ENCODE data around the gene EEF1A2.

The EEF1A2 gene

GRCh38 chr20:63452821-63453523 lies 45.9 kb downstream of the EEF1A2 start:
- Histone ChIP-seq H3K4me3 (ENCODE audit: low read length) (no peak overlapping the region), H3K4me1 (ENCODE audit: control insufficient read depth, low read length) (no peaks in the 10 kb centered on the region), H4K20me1 (ENCODE audit: control insufficient read depth, insufficient read depth, low read depth, low read length) (no peaks in the 10 kb centered on the region), H3K36me3 (ENCODE audit: control insufficient read depth, low read length) (no peaks in the 10 kb centered on the region), H3K9me2 (replicated peaks; ENCODE audit: control insufficient read depth, low read length) (no peaks in the 10 kb centered on the region), H3F3A (ENCODE audit: control insufficient read depth, insufficient read depth) (no peaks in the 10 kb centered on the region), H3K79me2 (ENCODE audit: control insufficient read depth, low read length) (no peaks in the 10 kb centered on the region), H3K9me3 (ENCODE audit: control insufficient read depth, insufficient read depth, low read length) (no peaks in the 10 kb centered on the region), H3K27ac (ENCODE audit: low read depth, low read length) (no peak overlapping the region), H3K4me2 (ENCODE audit: low read length) (no peak overlapping the region), H3K27me3 (ENCODE audit: control insufficient read depth, low read length) (no peaks in the 10 kb centered on the region)
- TF ChIP-seq, protein P1, sequence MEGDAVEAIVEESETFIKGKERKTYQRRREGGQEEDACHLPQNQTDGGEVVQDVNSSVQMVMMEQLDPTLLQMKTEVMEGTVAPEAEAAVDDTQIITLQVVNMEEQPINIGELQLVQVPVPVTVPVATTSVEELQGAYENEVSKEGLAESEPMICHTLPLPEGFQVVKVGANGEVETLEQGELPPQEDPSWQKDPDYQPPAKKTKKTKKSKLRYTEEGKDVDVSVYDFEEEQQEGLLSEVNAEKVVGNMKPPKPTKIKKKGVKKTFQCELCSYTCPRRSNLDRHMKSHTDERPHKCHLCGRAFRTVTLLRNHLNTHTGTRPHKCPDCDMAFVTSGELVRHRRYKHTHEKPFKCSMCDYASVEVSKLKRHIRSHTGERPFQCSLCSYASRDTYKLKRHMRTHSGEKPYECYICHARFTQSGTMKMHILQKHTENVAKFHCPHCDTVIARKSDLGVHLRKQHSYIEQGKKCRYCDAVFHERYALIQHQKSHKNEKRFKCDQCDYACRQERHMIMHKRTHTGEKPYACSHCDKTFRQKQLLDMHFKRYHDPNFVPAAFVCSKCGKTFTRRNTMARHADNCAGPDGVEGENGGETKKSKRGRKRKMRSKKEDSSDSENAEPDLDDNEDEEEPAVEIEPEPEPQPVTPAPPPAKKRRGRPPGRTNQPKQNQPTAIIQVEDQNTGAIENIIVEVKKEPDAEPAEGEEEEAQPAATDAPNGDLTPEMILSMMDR (IDR thresholded peaks at IDR 0.05; ENCODE audit: low read depth, low read length, poor library complexity, severe bottlenecking) = no peak
- no peak for TF ChIP-seq EZH2phosphoT487 (IDR thresholded peaks at IDR 0.05; ENCODE audit: borderline replicate concordance, low read length)

- no peaks in the 10 kb centered on the region for H3K27me3 ChIP-seq (ENCODE audit: control insufficient read depth, low read length)
- H3K4me3 ChIP-seq (ENCODE audit: low read length) = no peak overlapping the region
- TF ChIP-seq, protein P1 (IDR thresholded peaks at IDR 0.05; ENCODE audit: low read depth, low read length, poor library complexity, severe bottlenecking) = no peak
- TF ChIP-seq EZH2phosphoT487 (IDR thresholded peaks at IDR 0.05; ENCODE audit: borderline replicate concordance, low read length) = no peak
These were observed 46.5 kb downstream of the EEF1A2 start for GRCh38 chr20:63452341-63452740.

GRCh38 chr20:63451821-63452220 lies 47.1 kb downstream of the EEF1A2 start:
- H3K4me1 ChIP-seq (ENCODE audit: control insufficient read depth, low read length) = no peaks in the 10 kb centered on the region
- no peaks in the 10 kb centered on the region for H3K27me3 ChIP-seq (ENCODE audit: control insufficient read depth, low read length)
- no peaks in the 10 kb centered on the region for H4K20me1 ChIP-seq (ENCODE audit: control insufficient read depth, insufficient read depth, low read depth, low read length)

More at GRCh38 chr20:63452341-63452740, 46.5 kb downstream of the EEF1A2 start:
- Histone ChIP-seq H4K20me1 (ENCODE audit: control insufficient read depth, insufficient read depth, low read depth, low read length) (no peaks in the 10 kb centered on the region), H3K27ac (ENCODE audit: low read depth, low read length) (no peak overlapping the region), H3K36me3 (ENCODE audit: control insufficient read depth, low read length) (no peaks in the 10 kb centered on the region), H3K9me3 (ENCODE audit: control insufficient read depth, insufficient read depth, low read length) (no peaks in the 10 kb centered on the region), H3K9me2 (replicated peaks; ENCODE audit: control insufficient read depth, low read length) (no peaks in the 10 kb centered on the region), H3F3A (ENCODE audit: control insufficient read depth, insufficient read depth) (no peaks in the 10 kb centered on the region), H3K79me2 (ENCODE audit: control insufficient read depth, low read length) (no peaks in the 10 kb centered on the region), H3K4me2 (ENCODE audit: low read length) (no peak overlapping the region), H3K4me1 (ENCODE audit: control insufficient read depth, low read length) (no peaks in the 10 kb centered on the region)

More at GRCh38 chr20:63451821-63452220, 47.1 kb downstream of the EEF1A2 start:
- no peak overlapping the region for H3K4me3 ChIP-seq (ENCODE audit: low read length)
- H3F3A ChIP-seq (ENCODE audit: control insufficient read depth, insufficient read depth) = no peaks in the 10 kb centered on the region
- no peaks in the 10 kb centered on the region for H3K79me2 ChIP-seq (ENCODE audit: control insufficient read depth, low read length)
- no peak overlapping the region for H3K4me2 ChIP-seq (ENCODE audit: low read length)
- H3K9me2 ChIP-seq (replicated peaks; ENCODE audit: control insufficient read depth, low read length) = no peaks in the 10 kb centered on the region
- H3K27ac ChIP-seq (ENCODE audit: low read depth, low read length) = no peak overlapping the region
- H3K9me3 ChIP-seq (ENCODE audit: control insufficient read depth, insufficient read depth, low read length) = no peaks in the 10 kb centered on the region
- TF ChIP-seq, protein P1 (IDR thresholded peaks at IDR 0.05; ENCODE audit: low read depth, low read length, poor library complexity, severe bottlenecking) = no peak
- no peak for TF ChIP-seq EZH2phosphoT487 (IDR thresholded peaks at IDR 0.05; ENCODE audit: borderline replicate concordance, low read length)
- no peaks in the 10 kb centered on the region for H3K36me3 ChIP-seq (ENCODE audit: control insufficient read depth, low read length)
